DND-41 (cell line): Measurements from ENCODE around the gene MOK.

Source experiments
- EZH2 ChIP-seq: IDR thresholded peaks from 3 replicates; pipeline ENCODE4 v1.6.1; 2012; ENCODE audit warnings: borderline replicate concordance, low read depth, mild to moderate bottlenecking, moderate library complexity, low read length, inconsistent platforms; ENCODE audit not compliant: severe bottlenecking
- TF ChIP-seq, protein P1 (sequence below): IDR thresholded peaks from 2 replicates; pipeline ENCODE4 v1.5.1; 2012; ENCODE audit warnings: borderline replicate concordance, low read length, moderate library complexity, mild to moderate bottlenecking; ENCODE audit not compliant: poor library complexity, severe bottlenecking; ENCODE audit errors: extremely low read depth

DNA sequence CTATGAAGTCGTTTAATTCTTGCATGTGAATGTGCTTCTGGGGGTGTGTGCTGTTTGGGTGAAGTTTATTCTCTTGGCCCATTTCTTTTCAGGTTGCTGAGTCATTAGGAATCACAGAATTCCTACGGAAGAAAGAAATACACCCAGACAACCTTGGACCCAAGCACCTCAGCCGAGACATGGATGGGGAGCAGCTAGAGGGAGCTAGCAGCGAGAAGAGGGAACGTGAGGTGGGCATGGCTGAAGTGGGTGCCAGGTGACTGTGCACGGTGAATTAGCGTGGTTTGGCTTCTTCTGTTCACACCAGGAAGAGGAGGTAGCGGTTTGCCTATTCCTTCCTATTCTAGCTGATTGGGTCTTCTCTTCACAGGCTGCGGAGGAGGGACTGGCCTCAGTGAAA is 33.8 kb upstream of the MOK start:
- TF ChIP-seq EZH2 = no peak
- TF ChIP-seq, protein P1, sequence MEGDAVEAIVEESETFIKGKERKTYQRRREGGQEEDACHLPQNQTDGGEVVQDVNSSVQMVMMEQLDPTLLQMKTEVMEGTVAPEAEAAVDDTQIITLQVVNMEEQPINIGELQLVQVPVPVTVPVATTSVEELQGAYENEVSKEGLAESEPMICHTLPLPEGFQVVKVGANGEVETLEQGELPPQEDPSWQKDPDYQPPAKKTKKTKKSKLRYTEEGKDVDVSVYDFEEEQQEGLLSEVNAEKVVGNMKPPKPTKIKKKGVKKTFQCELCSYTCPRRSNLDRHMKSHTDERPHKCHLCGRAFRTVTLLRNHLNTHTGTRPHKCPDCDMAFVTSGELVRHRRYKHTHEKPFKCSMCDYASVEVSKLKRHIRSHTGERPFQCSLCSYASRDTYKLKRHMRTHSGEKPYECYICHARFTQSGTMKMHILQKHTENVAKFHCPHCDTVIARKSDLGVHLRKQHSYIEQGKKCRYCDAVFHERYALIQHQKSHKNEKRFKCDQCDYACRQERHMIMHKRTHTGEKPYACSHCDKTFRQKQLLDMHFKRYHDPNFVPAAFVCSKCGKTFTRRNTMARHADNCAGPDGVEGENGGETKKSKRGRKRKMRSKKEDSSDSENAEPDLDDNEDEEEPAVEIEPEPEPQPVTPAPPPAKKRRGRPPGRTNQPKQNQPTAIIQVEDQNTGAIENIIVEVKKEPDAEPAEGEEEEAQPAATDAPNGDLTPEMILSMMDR = no peak
